Neural cell (in vitro differentiated cells): ENCODE measurements around the gene PIWIL1. TPM values are rescaled to one million over a fixed set of nuclear protein-coding genes. Genes with fewer than 3 reads are reported as not detected.

Experiments
- H2AFZ ChIP-seq: fragments of 200-600, 300-800 bp; sonication (generic), shearing (Covaris generic); 2 replicates; pipeline ENCODE4 v1.6.0; 2014; ENCODE audit warnings: low read depth, mild to moderate bottlenecking, antibody characterized with exemption, low read length, moderate library complexity
- H3F3A ChIP-seq: fragments of 200-600 bp; shearing (Covaris generic); 2 replicates; pipeline ENCODE4 v1.6.1; 2016; ENCODE audit warnings: mild to moderate bottlenecking, moderate library complexity, mixed read lengths, antibody characterized with exemption, low read length; ENCODE audit not compliant: insufficient read depth, poor library complexity, severe bottlenecking
- H3K27ac ChIP-seq: fragments of 200-600, 300-800 bp; sonication (generic), shearing (Covaris generic); 2 replicates; pipeline ENCODE4 v1.5.1; 2014; ENCODE audit warnings: mild to moderate bottlenecking, low read length, moderate library complexity
- H3K27me3 ChIP-seq: fragments of 300-800, 200-600 bp; sonication (generic), shearing (Covaris generic); 2 replicates; pipeline ENCODE4 v1.6.0; 2014; ENCODE audit warnings: mild to moderate bottlenecking, low read depth, low read length, moderate library complexity; ENCODE audit not compliant: insufficient read depth
- H3K36me3 ChIP-seq: fragments of 300-800, 200-600 bp; sonication (generic), shearing (Covaris generic); 2 replicates; pipeline ENCODE4 v1.5.1; 2014; ENCODE audit warnings: mild to moderate bottlenecking, antibody characterized with exemption, low read length, moderate library complexity; ENCODE audit not compliant: insufficient read depth
- H3K4me2 ChIP-seq: fragments of 300-800, 200-600 bp; sonication (generic), shearing (Covaris generic); 2 replicates; pipeline ENCODE4 v1.6.0; 2014; ENCODE audit warnings: mild to moderate bottlenecking, low read length
- H3K4me3 ChIP-seq: fragments of 300-800, 200-600 bp; sonication (generic), shearing (Covaris generic); 2 replicates; pipeline ENCODE4 v1.5.1; 2014; ENCODE audit warnings: mild to moderate bottlenecking, low read length, moderate library complexity
- H3K79me2 ChIP-seq: fragments of 200-600 bp; shearing (Covaris generic); replicated peaks from 2 replicates; pipeline ENCODE4 v1.6.0; 2014; ENCODE audit warnings: mild to moderate bottlenecking, low read length, moderate library complexity; ENCODE audit not compliant: insufficient read depth
- H3K9ac ChIP-seq: fragments of 300-800, 200-600 bp; sonication (generic), shearing (Covaris generic); 2 replicates; pipeline ENCODE4 v1.6.1; 2016; ENCODE audit warnings: mild to moderate bottlenecking, low read length, mixed read lengths
- H3K9me2 ChIP-seq: fragments of 200-600 bp; shearing (Covaris generic); 2 replicates; pipeline ENCODE4 v1.6.1; 2016; ENCODE audit warnings: mild to moderate bottlenecking, low read length, mixed read lengths; ENCODE audit not compliant: insufficient read depth
- H3K9me3 ChIP-seq: fragments of 200-600, 300-800 bp; sonication (generic), shearing (Covaris generic); 2 replicates; pipeline ENCODE4 v1.6.1; 2016; ENCODE audit warnings: mild to moderate bottlenecking, mixed run types, low read length, moderate library complexity, mixed read lengths
- H4K20me1 ChIP-seq: fragments of 200-600 bp; shearing (Covaris generic); 2 replicates; pipeline ENCODE4 v1.6.1; 2016; ENCODE audit warnings: mild to moderate bottlenecking, mixed run types; ENCODE audit not compliant: insufficient read depth
- EP300 ChIP-seq: fragments of 450-650 bp; conservative IDR thresholded peaks from 2 replicates; pipeline ENCODE4 v1.6.1; 2014; ENCODE audit warnings: antibody characterized with exemption, mild to moderate bottlenecking, moderate library complexity; ENCODE audit not compliant: poor library complexity, severe bottlenecking
- EZH2 ChIP-seq: fragments of 200-600, 300-800 bp; shearing (Covaris generic), sonication (generic); IDR thresholded peaks from 2 replicates; pipeline ENCODE4 v1.6.1; 2014; ENCODE audit warnings: antibody characterized with exemption, low read length, borderline replicate concordance, mild to moderate bottlenecking; ENCODE audit not compliant: insufficient read depth, poor library complexity, severe bottlenecking
- MXI1 ChIP-seq: fragments of 450-650 bp; conservative IDR thresholded peaks from 2 replicates; pipeline ENCODE4 v1.6.1; 2014; ENCODE audit warnings: antibody characterized with exemption, mild to moderate bottlenecking; ENCODE audit not compliant: poor library complexity, severe bottlenecking
- POLR2AphosphoS5 ChIP-seq: IDR thresholded peaks from 2 replicates; pipeline ENCODE4 v1.6.1; 2012
- RAD21 ChIP-seq: fragments of 450-650 bp; conservative IDR thresholded peaks from 2 replicates; pipeline ENCODE4 v1.6.1; 2014; ENCODE audit warnings: antibody characterized with exemption, mild to moderate bottlenecking, moderate library complexity
- SMC3 ChIP-seq: fragments of 450-650 bp; conservative IDR thresholded peaks from 2 replicates; pipeline ENCODE4 v1.6.1; 2014; ENCODE audit warnings: antibody characterized with exemption, mild to moderate bottlenecking, moderate library complexity; ENCODE audit not compliant: poor library complexity
- TAF1 ChIP-seq: IDR thresholded peaks from 2 replicates; pipeline ENCODE4 v1.6.1; 2012; ENCODE audit warnings: low read depth
- polyA plus RNA-seq: library from polyadenylated mRNA; depleted of rRNA; stranded (reverse); fragments of >200 nt; gene quantifications from 2 replicates; pipeline ENCODE4 v1.2.3, GENCODE V29; 2014
- TF ChIP-seq, protein P1 (sequence below): fragments of 450-650 bp; IDR thresholded peaks from 2 replicates; pipeline ENCODE4 v1.5.1; 2014; ENCODE audit warnings: antibody characterized with exemption, mild to moderate bottlenecking, moderate library complexity; ENCODE audit not compliant: poor library complexity, severe bottlenecking
- TF ChIP-seq, protein P2 (sequence below): IDR thresholded peaks from 2 replicates; pipeline ENCODE4 v1.6.1; 2012; ENCODE audit warnings: borderline replicate concordance

PIWIL1 gene
- polyA plus RNA-seq, 1 donor from 2014 or later = not detected

DNA sequence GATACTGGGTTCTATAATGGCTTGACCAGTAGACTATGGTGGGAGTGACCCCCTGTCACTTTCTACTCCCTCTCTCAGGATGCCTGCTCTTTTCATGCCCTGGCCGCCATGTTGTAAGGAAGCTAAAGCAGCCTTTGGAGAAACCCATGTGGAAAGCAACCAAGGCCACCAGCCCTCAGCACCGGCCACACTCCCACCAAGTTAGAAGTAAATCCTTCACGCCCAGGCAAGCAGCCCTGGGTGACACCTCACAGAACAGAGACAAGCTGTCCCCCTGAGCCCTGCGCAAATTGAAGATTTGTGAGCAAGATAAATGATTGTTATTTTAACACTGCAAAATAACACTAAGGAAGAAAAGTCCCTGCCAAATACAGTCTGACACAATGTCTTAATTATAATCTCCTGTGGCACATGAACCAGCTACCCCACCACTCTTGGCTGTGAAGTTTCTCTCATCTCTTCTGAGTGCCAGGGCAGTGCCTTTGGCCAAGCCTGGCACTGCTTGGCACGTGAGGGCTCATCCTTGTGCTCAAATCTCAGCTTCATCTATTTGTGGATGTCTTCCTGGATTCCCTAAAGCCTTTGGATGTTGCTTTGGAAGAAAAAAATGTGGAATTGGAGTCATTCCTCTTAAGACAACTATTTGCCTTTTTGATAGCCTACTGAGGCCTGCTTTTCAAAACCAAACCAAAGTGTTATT is 39.2 kb upstream of the PIWIL1 start:
- no peaks in the 10 kb centered on the region for H3K36me3 ChIP-seq
- TF ChIP-seq TAF1 (no peak), SMC3 (no peak), EP300 (no peak), EZH2 (no peak), POLR2AphosphoS5 (no peak), RAD21 (no peak), MXI1 (no peak)
- TF ChIP-seq, protein P1, sequence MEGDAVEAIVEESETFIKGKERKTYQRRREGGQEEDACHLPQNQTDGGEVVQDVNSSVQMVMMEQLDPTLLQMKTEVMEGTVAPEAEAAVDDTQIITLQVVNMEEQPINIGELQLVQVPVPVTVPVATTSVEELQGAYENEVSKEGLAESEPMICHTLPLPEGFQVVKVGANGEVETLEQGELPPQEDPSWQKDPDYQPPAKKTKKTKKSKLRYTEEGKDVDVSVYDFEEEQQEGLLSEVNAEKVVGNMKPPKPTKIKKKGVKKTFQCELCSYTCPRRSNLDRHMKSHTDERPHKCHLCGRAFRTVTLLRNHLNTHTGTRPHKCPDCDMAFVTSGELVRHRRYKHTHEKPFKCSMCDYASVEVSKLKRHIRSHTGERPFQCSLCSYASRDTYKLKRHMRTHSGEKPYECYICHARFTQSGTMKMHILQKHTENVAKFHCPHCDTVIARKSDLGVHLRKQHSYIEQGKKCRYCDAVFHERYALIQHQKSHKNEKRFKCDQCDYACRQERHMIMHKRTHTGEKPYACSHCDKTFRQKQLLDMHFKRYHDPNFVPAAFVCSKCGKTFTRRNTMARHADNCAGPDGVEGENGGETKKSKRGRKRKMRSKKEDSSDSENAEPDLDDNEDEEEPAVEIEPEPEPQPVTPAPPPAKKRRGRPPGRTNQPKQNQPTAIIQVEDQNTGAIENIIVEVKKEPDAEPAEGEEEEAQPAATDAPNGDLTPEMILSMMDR = no peak
- TF ChIP-seq, protein P2, sequence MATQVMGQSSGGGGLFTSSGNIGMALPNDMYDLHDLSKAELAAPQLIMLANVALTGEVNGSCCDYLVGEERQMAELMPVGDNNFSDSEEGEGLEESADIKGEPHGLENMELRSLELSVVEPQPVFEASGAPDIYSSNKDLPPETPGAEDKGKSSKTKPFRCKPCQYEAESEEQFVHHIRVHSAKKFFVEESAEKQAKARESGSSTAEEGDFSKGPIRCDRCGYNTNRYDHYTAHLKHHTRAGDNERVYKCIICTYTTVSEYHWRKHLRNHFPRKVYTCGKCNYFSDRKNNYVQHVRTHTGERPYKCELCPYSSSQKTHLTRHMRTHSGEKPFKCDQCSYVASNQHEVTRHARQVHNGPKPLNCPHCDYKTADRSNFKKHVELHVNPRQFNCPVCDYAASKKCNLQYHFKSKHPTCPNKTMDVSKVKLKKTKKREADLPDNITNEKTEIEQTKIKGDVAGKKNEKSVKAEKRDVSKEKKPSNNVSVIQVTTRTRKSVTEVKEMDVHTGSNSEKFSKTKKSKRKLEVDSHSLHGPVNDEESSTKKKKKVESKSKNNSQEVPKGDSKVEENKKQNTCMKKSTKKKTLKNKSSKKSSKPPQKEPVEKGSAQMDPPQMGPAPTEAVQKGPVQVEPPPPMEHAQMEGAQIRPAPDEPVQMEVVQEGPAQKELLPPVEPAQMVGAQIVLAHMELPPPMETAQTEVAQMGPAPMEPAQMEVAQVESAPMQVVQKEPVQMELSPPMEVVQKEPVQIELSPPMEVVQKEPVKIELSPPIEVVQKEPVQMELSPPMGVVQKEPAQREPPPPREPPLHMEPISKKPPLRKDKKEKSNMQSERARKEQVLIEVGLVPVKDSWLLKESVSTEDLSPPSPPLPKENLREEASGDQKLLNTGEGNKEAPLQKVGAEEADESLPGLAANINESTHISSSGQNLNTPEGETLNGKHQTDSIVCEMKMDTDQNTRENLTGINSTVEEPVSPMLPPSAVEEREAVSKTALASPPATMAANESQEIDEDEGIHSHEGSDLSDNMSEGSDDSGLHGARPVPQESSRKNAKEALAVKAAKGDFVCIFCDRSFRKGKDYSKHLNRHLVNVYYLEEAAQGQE = no peak
- H3K9me3 ChIP-seq = no peaks in the 10 kb centered on the region
- H3K4me3 ChIP-seq = no peak overlapping the region
- no peaks in the 10 kb centered on the region for H3K27me3 ChIP-seq
- no peak overlapping the region for H3K27ac ChIP-seq
- H3K9ac ChIP-seq = no peak overlapping the region
- no peaks in the 10 kb centered on the region for H3K79me2 ChIP-seq
- H4K20me1 ChIP-seq = no peaks in the 10 kb centered on the region
- H3F3A ChIP-seq = no peaks in the 10 kb centered on the region
- H3K4me2 ChIP-seq = no peak overlapping the region
- H3K9me2 ChIP-seq = no peaks in the 10 kb centered on the region
- H2AFZ ChIP-seq = no peak overlapping the region

DNA sequence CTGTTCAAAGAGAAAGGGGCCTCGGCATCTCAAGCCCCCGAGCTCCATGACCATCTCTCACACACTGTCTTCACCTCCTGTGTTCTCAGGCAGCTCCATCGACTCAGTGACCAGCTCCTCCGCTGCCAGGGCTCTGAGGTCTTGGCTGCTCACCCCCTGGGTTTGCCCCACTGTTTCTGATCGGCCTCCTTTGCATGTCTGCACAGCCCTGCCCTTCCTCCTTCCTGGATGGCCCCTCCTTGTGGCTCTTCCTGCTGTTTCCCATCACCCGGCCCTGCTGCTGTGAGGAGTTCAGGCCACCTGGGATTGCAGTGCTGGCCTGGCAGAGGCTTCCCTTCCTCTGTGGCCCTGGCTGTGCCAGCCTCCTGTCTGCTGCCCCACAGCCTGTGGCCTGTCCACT is 38.1 kb upstream of the PIWIL1 start:
- Histone ChIP-seq H3K9me3 (no peaks in the 10 kb centered on the region), H3K4me3 (no peak overlapping the region), H3K9ac (no peak overlapping the region), H3K27me3 (no peaks in the 10 kb centered on the region), H3K36me3 (no peaks in the 10 kb centered on the region), H4K20me1 (no peaks in the 10 kb centered on the region), H3K9me2 (no peaks in the 10 kb centered on the region), H3K79me2 (no peaks in the 10 kb centered on the region), H3K4me2 (no peak overlapping the region), H3F3A (no peaks in the 10 kb centered on the region), H2AFZ (no peak overlapping the region), H3K27ac (no peak overlapping the region)
- TF ChIP-seq SMC3 (no peak), POLR2AphosphoS5 (no peak), RAD21 (no peak)
